NCI-H1417 treated with DMSO at 0.1 percent for 48 hours (cell line): ENCODE data around the gene KRTAP12-1.
"Not testable (repeated sequence)": the region's sequence is repeated elsewhere in the genome, so short reads cannot be mapped to it uniquely, and the experiment has no call there.

Experiments
- DNase-seq: peaks from one replicate; lab custom pipeline; 2025; lab: John Stamatoyannopoulos, UW

Gene KRTAP12-1

DNA sequence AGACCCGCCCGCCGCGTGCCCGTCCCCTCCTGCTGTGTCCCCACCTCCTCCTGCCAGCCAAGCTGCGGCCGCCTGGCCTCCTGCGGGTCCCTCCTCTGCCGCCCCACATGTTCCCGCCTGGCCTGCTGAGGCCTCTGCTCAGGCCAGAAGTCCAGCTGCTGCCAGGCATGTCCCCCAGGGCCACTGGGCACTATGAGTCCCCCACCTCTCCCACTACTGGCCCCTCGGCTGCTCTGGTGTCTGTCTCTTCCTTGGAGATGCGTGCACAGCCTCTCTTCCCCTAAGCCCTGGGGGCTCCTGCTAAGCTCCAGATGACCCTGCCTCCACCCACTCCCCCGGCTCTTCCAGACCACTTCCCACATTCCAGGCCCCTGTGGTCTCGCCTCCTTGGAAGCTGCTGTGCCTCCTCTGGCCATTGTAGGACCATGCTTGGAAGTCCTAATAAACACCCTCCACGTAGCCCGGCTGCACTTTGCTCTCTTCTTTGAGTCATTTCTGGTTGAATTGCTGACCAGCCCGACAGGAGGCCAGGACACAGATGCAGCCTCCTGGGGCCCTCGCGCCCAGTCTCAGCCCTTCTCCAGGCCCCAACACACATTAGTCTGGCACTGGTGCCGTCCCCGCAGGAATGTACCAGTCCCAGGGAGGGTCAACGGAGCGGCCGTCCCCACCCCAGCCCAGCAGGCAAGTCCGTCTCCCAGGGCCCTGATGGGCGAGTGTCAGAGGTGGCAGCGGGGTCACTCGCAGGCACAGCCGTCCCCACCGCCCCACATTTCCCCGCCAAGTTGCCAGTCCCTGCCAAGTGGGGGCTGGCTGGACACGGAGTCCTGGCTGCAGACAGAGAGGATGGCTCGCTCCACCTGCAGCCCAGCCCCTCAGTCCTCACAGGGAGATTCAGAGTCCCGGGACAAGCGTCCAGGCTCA, 16.1 kb upstream of the KRTAP12-1 start:
- DNase-seq = no peak

DNA sequence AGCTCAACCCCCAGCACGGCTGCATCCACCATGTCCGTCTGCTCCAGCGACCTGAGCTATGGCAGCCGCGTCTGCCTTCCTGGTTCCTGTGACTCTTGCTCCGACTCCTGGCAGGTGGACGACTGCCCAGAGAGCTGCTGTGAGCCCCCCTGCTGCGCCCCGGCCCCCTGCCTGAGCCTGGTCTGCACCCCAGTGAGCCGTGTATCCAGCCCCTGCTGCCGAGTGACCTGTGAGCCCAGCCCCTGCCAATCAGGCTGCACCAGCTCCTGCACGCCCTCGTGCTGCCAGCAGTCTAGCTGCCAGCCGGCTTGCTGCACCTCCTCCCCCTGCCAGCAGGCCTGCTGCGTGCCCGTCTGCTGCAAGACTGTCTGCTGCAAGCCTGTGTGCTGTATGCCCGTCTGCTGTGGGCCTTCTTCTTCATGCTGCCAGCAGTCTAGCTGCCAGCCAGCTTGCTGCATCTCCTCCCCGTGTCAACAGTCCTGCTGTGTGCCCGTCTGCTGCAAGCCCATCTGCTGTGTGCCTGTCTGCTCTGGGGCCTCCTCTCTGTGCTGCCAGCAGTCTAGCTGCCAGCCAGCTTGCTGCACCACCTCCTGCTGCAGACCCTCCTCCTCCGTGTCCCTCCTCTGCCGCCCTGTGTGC, 15.3 kb upstream of the KRTAP12-1 start, which contains the start of gene KRTAP10-12:
TSS of gene KRTAP10-12 (plus strand) at position 1 of the 639 bp plus-strand sequence. CDS start at position 31, 30 bp downstream.
- DNase-seq = not testable (repeated sequence)

DNA sequence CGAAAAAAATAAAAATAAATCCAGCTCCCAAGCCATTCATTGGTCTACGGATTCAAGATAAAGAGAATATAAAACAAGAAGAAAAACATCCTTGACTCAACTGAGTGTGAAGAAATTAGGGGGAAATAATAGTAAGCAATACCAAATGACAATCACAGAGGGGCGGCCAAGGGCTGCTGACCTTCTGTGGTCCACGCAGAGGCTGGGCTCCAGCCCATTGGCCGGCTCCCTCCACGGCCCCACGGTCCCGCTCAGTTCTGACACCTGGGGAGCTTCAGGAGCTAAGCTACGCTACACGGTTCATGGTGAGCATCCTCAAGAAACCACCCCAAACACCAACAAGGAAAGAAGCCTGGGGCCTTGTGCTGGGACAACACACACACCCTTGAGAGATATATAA, 14.6 kb upstream of the KRTAP12-1 start:
- DNase-seq = no peak

DNA sequence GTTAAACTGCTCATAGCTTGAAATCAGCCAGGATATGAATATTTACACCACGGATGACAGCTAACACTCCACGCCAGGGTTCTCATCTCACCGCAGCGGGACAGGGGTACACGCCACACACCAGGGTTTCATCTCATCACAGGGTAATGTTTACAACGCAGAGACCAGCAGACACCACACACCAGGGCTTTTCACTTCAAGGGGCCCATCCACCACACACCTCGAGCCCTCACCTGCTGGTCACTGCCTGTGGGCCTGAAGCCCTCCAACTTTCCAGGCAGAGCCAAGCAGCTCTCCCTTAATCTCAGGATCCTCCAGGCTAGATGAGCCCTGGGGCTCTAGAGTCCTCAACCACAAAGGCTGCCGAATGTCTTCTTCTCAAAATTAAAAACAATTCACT, 13.7 kb upstream of the KRTAP12-1 start:
- DNase-seq = no peak

DNA sequence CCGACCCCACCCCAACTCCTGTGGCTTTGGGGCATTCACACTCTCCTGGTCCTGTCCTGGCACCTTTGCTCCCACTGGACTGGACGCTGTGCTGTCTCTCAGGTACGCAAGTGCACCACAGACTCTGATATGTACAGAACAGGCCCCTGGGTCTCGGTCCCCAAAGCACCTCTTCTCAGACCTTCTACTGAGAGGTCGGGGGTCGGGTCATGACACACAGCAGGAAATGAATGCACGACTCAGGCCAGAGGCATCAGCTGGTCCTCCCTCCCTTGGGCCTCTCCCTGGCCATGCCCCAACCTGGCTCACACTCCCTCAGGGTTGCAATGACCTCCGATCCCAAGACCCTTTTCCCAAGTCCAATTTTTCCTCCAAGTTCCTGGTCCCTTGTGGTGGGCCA, 13.2 kb upstream of the KRTAP12-1 start:
- DNase-seq = no peak

DNA sequence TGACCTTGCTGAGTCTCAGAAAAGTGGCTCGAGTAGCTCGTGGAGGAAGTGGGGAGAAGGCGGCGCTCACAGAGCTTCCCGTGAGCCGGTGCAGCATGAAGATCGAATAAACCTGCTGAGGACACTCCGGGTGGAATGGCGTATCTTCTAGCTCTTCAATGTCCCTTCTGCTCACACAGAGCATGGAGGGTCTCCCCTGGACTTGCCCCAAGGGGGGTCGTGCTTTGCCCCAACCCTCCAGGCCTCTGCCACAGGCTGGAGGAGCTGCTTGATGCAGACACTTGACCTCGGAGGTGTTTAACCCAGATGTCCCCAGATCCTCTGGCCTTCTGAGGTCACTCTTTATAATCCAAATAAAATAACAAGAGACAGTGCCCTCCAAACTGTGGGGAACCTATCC, 12.8 kb upstream of the KRTAP12-1 start:
- no peak for DNase-seq

DNA sequence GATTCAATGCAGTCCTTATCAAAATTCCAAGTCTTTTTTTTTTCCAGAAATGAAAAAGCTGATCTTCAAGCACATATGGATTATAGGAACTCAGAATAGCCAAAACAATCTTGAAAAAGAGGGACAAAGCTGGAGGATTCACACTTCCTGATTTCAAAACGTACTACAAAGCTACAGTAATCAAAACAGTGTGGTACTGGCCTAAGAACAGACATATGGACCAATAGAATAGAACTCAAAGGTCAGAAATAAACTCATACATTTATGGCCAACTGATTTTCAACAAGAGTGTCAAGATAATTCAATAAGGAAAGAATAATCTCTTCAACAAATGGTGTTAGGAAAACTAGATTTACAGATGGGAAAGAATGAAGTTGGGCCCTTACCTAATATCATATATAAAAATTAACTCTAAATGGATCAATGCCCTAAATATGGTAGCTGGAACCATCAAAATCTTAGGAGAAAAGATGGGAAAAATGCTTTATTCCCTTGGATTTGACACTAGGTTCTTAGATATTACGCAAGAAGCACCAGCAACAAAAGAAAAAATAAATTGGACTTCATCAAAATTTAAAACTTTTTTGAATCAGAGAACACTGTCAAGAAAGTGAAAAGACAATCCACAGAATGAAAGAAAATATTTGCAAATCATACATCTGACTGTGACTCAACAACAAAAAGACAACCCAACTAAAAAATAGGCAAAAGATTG, 11.0 kb upstream of the KRTAP12-1 start:
- no peak for DNase-seq

DNA sequence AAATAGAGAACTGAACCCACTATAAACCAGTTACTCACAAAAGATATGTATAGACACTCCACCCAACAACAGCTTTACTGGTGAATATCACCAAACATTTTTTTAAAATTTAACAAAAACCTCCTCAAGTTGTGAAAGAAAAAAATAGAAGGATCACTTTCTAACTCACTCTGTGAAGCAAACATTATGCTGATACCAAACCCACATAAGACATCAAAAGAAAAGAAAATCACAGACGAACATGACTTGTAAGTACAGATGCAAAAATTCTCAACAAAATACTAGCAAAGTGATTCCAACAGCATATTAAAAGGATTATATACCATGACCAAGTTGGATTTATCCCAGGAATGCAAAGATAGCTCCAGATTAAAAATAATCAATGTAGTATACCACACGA, 9.7 kb upstream of the KRTAP12-1 start:
- DNase-seq = no peak

DNA sequence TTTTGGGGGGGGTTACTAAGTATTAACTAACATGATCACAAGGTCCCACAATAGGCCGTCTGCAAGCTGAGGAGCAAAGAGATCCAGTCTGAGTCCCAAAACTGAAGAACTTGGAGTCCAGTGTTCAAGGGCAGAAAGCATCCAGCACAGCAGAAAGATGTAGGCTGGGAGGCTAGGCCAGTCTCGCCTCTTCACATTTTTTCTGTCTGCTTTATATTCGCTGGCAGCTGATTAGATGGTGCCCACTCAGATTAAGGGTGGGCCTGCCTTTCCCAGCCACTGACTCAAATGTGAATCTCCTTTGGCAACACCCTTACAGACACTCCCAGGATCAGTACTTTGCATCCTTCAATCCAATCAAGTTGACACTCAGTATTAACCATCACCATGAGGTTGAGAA, 7.8 kb upstream of the KRTAP12-1 start:
- DNase-seq = not testable (repeated sequence)

DNA sequence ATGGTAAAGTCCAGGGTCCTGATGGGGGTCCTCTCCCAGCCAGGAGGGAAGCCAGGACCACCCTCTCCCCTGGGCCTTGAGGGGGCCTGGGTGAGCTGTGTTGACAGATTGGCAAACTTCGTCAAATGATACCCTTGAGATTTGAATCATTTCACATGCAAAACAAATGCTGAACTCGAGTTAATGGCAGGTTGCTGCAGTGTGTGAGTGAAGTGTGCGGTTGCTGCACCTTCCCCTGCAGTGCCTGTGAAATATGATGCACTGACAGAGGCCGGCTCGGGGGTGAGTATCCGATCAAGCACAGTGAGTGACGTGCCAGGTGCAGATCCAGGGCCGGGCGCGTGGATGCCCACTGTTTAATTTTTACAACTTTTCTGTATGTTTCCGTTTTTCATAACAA, 5.7 kb upstream of the KRTAP12-1 start:
- DNase-seq = no peak

DNA sequence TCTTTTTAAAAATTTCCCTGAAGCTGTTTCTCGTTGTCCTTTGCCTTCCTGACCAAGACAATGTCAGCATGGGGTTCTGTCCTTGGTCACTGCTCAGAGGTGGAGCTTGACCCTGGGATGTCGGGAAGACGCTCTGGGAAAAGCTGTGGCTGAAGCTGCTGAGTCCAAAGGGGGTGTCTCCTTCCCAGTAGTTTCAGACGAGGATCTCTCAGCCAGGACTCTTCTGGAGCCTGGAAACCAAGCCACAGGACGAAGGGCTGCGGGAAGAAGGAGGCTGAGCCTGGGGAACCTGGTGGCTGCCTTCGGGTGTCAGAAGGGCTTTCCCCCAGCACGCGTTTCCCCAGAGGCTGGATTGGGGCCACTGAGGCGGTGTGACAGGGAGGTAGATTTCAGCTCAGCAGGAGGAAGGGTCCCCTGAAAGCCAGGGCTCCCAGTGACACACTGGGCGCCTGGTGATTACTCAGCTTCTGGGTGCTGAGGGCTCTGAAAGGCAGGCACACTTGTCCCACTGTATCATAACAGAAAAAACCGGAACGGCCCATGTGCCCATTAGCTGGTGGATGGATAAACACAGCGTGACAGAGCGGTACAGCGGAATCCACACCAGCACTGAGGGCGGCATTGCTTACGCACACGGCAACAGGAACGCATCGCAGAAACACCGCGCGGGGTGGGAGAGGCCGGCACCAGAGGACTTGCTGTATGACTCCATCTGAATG, 5.0 kb upstream of the KRTAP12-1 start:
- DNase-seq = no peak

DNA sequence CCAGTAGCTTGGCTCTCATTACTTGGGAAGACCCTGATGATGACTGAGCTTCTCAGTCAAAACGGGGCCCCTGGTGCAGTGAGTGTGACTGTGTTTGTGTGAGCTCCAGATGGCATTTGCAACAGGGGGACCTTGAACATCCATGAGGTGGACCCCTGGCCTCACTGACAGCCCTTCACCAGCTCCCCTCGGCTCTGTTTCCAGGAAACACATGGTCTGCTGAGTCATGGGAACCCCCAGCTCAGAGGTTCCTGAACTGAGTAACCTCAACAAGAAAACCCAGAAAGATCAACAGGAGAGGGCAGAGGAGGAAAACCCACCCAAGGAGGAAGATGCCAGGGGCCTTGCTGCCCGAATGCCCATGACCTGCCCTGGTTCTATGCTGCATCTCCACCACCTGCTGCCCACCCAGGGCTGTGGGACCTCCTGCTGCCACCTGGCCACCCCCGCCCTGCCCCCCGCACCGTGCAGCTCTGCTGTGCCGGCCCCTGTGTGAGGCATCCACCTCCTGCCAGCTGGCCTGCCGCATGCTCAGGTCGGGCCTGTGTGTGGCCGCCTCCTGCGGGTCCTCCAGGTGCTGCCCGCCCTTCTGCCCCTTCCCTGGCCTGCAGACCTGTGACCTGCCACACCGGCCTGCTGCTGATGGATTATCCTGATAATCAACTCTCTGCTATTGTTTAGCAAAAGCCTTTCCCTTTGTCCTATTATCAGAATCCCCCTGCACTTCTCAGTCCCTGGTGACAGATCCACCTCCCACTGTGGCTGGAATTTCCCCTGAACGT, 4.2 kb upstream of the KRTAP12-1 start:
- DNase-seq = no peak

DNA sequence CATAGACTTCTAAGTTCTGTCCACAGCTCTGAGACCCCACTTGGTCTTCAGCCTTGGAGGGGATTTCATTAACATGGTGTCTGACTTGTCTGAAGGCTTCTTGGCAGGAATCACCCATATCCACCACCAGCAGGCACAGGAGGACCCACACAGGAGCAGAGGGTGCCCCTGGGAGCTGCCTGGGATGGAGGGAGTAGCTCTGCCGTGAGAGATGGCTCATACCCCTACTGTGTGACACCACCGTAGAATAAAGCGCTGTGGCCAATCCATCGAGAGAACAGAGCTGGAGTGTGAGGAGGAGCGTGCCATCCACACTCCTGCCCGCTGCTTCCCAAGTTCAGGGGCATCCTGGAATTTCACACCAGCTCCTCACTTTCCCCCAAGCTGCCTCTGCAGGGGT, 3.1 kb upstream of the KRTAP12-1 start:
- DNase-seq = not testable (repeated sequence)

DNA sequence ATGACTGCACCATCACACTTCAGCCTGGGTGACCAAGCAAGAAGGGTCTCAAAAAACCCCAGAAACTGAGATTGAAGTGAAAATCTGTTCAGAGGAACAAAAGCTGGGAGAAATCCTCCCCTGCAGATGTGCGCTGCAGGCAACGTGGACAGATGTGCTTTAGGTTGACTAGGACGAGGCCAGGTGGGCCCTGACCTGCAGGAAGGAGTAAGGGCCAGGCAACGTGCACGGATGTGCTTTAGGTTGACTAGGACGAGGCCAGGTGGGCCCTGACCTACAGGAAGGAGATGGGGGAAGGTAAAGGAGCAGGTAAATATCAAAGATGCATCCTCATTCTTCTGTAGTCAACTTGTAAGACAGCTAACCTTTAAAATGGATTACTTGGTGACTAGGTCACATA, 2.5 kb upstream of the KRTAP12-1 start:
- no peak for DNase-seq

DNA sequence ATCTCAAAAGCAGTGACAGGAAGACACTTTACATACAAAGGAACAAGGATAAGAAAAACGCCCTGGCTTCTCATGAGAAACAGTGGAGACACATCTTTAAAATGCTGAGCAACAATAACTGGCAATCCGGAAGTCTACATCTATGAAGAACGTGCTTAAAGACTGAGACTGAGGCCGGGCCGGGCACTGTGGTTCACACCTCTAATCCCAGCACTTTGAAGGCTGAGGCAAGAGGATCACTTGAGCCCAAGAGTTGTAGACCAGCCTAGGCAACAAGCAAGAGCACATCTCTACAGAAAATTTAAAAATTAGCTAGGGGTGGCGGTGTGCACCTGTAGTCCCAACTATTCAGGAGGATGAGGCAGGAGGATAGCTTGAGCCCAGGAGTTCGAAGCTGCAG, 2.1 kb upstream of the KRTAP12-1 start:
- no peak for DNase-seq

DNA sequence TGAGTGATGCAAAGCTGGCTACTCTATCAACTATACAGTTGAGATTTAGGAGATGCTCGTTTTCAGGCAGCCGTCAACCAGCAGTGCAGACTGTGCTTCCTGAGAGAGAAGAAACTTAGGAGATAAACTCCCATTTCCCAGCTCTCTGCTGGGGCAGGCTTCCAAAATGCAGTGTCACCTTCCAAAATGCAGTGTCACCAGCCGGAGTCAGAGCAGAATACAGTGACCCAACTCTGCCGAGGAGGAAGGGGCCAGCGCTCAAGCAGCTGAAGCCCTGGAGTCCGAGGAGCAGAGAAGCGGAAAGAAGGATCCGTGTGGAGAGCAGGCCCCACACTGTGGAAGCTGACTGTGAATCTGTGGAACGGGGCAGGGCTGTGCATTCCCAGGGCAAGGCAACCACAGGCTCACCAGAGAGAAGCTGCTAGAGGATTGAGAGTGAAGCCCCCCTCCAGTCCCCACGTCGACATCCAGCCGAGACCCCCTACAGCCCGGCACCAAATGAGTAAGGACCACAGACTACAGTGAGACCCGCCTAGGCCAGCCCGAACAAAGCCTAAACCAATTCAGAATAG, 703 bp upstream of the KRTAP12-1 start:
- DNase-seq = no peak

DNA sequence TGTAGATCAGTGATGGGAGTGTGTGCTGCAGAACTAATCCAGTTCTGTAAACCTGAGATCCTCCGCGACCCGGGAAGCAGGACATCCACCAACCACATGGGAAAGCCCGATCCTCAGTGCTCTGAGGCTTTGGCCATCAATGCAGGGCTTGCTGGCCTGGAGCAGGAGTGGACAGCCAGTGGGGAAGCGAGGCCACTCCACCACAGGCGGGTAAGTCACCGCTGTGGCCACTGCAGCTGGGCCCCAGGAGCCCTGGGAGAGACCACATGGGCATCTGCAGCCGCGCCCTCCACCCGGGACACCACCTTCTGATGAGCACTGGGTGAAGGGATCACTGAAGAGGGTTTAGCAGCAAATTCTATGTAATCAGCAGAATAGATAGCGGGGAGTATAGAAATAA, 811 bp downstream of the KRTAP12-1 start:
- no peak for DNase-seq

DNA sequence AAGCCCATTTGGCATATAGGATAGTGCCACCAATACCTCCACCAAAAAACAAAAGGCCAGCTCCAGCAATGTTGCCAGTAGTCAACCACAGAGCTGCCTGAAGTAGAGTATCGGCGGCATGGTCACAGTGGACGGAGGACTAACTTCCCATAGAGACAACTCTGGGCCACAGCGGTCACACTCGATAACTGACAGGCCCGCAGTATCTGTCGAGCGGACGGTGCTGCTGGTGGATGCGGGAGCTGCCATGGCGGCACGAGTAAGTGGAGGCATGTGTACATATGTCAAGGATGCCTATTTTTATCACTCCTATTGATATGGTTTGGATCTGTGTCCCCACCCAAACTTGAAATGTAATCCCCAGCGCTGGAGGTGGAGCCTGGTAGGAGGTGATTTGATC, 4.1 kb downstream of the KRTAP12-1 start:
- no peak for DNase-seq

DNA sequence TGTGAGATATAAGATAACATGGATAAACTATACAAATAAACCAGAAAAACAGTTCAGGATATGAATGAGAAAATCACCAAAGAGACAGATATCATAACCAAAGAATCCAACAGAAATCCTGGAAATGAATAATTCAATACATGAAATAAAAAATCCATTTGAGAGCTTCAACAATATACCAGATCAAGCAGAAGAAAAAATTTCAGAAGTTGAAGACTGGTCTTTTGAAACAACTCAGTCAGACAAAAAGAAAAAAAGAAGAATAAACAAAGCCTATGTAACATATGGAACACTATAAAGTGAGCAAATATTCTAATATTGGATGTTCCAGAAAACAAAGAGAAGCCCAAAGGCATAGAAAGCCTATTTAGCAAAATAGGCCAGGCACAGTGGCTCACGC, 10.1 kb downstream of the KRTAP12-1 start:
- DNase-seq = no peak

DNA sequence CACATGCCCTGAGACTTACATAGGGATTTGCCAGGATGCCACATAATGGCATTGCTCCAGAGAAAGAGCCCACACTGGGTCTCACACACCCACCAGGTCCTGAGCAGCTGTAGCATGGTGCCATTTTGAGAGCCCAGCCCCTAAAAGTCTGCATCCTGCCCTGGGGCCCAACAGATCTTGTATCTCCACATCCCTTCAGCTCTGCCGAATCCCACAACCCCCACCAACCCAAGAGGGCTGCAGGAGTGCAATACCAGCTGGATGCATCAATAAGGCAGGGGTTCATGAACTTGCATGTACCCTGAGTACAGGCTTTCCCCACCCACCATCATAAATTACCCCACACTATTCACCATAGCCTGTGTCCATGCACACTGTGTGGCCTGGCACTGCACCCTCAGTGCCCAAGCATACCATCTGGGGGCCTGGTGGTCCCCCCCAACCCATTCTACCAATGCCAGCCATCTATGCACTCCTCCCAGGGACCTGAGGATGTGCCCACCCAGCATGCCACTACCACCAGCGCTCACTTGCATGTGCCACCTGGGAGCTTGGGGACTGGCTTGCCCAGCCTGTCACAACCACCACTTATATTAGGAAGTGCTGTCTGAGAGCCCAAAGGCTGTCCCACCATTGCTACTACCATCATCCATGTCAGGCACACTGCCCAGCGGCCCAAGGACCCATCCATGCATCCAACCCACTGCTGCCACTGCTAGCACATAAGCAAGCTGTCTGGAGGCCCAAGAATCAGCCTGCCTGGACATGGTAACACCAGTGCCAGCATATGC, 11.1 kb downstream of the KRTAP12-1 start:
- no peak for DNase-seq
